IPS-20b (cell line): ENCODE data around the gene SLC2A2.

Experiments used
- H3K27ac ChIP-seq: one replicate; pipeline ENCODE4 v1.5.1; 2013; ENCODE audit warnings: low read length
- H3K27me3 ChIP-seq: 2 replicates; pipeline ENCODE4 v1.6.1; 2013; ENCODE audit warnings: mild to moderate bottlenecking, low read length, inconsistent platforms; ENCODE audit not compliant: insufficient read depth
- H3K36me3 ChIP-seq: 2 replicates; pipeline ENCODE4 v1.6.1; 2013; ENCODE audit warnings: low read depth, mild to moderate bottlenecking, inconsistent platforms, low read length, moderate library complexity; ENCODE audit not compliant: insufficient read depth
- H3K4me1 ChIP-seq: 2 replicates; pipeline ENCODE4 v1.6.1; 2013; ENCODE audit warnings: mild to moderate bottlenecking, control low read depth, inconsistent platforms, low read length, moderate library complexity; ENCODE audit not compliant: insufficient read depth
- H3K4me3 ChIP-seq: 2 replicates; pipeline ENCODE4 v1.5.1; 2013; ENCODE audit warnings: mild to moderate bottlenecking, low read length, inconsistent platforms
- H3K9ac ChIP-seq: 2 replicates; pipeline ENCODE4 v1.6.1; 2013; ENCODE audit warnings: low read depth, mild to moderate bottlenecking, inconsistent platforms, low read length, moderate library complexity
- H3K9me3 ChIP-seq: 2 replicates; pipeline ENCODE4 v1.6.1; 2013; ENCODE audit warnings: mild to moderate bottlenecking, low read depth, low read length, inconsistent platforms; ENCODE audit not compliant: insufficient read depth

Gene SLC2A2

GRCh38 chr3:171001250-171001893 lies 25.1 kb downstream of the SLC2A2 start:
- no peaks in the 10 kb centered on the region for H3K4me1 ChIP-seq
- no peak overlapping the region for H3K9ac ChIP-seq
- H3K4me3 ChIP-seq = no peak overlapping the region
- H3K36me3 ChIP-seq = no peaks in the 10 kb centered on the region
- H3K27me3 ChIP-seq = no peaks in the 10 kb centered on the region
- H3K9me3 ChIP-seq = no peaks in the 10 kb centered on the region
- no peak overlapping the region for H3K27ac ChIP-seq

- Histone ChIP-seq H3K4me1 (no peaks in the 10 kb centered on the region), H3K27ac (no peak overlapping the region), H3K9ac (no peak overlapping the region), H3K9me3 (no peaks in the 10 kb centered on the region), H3K27me3 (no peaks in the 10 kb centered on the region), H3K36me3 (no peaks in the 10 kb centered on the region), H3K4me3 (no peak overlapping the region)
Observed at GRCh38 chr3:171000281-171000680, 26.2 kb downstream of the SLC2A2 start.

GRCh38 chr3:170999737-171000242 lies 26.7 kb downstream of the SLC2A2 start:
- H3K27ac ChIP-seq = no peak overlapping the region
- H3K36me3 ChIP-seq = no peaks in the 10 kb centered on the region
- H3K4me3 ChIP-seq = no peak overlapping the region
- H3K9ac ChIP-seq = no peak overlapping the region
- H3K9me3 ChIP-seq = no peaks in the 10 kb centered on the region
- no peaks in the 10 kb centered on the region for H3K27me3 ChIP-seq
- no peaks in the 10 kb centered on the region for H3K4me1 ChIP-seq

GRCh38 chr3:170997961-170998913 lies 28.3 kb downstream of the SLC2A2 start:
- H3K9ac ChIP-seq = no peak overlapping the region
- H3K27me3 ChIP-seq = no peaks in the 10 kb centered on the region
- no peak overlapping the region for H3K27ac ChIP-seq
- H3K36me3 ChIP-seq = no peaks in the 10 kb centered on the region
- no peaks in the 10 kb centered on the region for H3K9me3 ChIP-seq
- H3K4me3 ChIP-seq = no peak overlapping the region
- H3K4me1 ChIP-seq = no peaks in the 10 kb centered on the region

- Histone ChIP-seq H3K9ac (no peak overlapping the region), H3K4me1 (no peaks in the 10 kb centered on the region), H3K9me3 (no peaks in the 10 kb centered on the region), H3K4me3 (no peak overlapping the region), H3K27me3 (no peaks in the 10 kb centered on the region), H3K27ac (no peak overlapping the region), H3K36me3 (no peaks in the 10 kb centered on the region)
Observed at GRCh38 chr3:170992854-170993253, 33.7 kb downstream of the SLC2A2 start.

GRCh38 chr3:170991664-170992063 lies 34.9 kb downstream of the SLC2A2 start:
- no peaks in the 10 kb centered on the region for H3K36me3 ChIP-seq
- no peaks in the 10 kb centered on the region for H3K9me3 ChIP-seq
- H3K27me3 ChIP-seq = no peaks in the 10 kb centered on the region
- H3K4me3 ChIP-seq = no peak overlapping the region
- H3K9ac ChIP-seq = no peak overlapping the region
- H3K27ac ChIP-seq = no peak overlapping the region
- H3K4me1 ChIP-seq = no peaks in the 10 kb centered on the region

GRCh38 chr3:170989100-170989648 lies 37.3 kb downstream of the SLC2A2 start:
- Histone ChIP-seq H3K9me3 (peaks cover 2% of the 10 kb centered on the region; the same call in 1 of the 2 replicates), H3K27me3 (no peaks in the 10 kb centered on the region), H3K4me1 (no peaks in the 10 kb centered on the region), H3K27ac (no peak overlapping the region), H3K4me3 (no peak overlapping the region), H3K9ac (no peak overlapping the region), H3K36me3 (no peaks in the 10 kb centered on the region)

- no peaks in the 10 kb centered on the region for H3K4me1 ChIP-seq
- H3K4me3 ChIP-seq = no peak overlapping the region
- no peak overlapping the region for H3K27ac ChIP-seq
- no peaks in the 10 kb centered on the region for H3K36me3 ChIP-seq
- H3K9me3 ChIP-seq = peaks cover 4% of the 10 kb centered on the region; the same call in 1 of the 2 replicates
- H3K27me3 ChIP-seq = no peaks in the 10 kb centered on the region
- no peak overlapping the region for H3K9ac ChIP-seq
Observed at GRCh38 chr3:170988378-170988777, 38.1 kb downstream of the SLC2A2 start.

GRCh38 chr3:170985304-170985703 lies 41.2 kb downstream of the SLC2A2 start:
- Histone ChIP-seq H3K27me3 (no peaks in the 10 kb centered on the region), H3K4me3 (no peak overlapping the region), H3K27ac (no peak overlapping the region), H3K9me3 (peaks cover 4% of the 10 kb centered on the region; the same call in 1 of the 2 replicates), H3K9ac (no peak overlapping the region), H3K4me1 (no peaks in the 10 kb centered on the region), H3K36me3 (no peaks in the 10 kb centered on the region)

- no peak overlapping the region for H3K27ac ChIP-seq
- H3K36me3 ChIP-seq = no peaks in the 10 kb centered on the region
- H3K27me3 ChIP-seq = no peaks in the 10 kb centered on the region
- H3K4me3 ChIP-seq = no peak overlapping the region
- H3K4me1 ChIP-seq = peaks cover 4% of the 10 kb centered on the region; the same call in 1 of the 2 replicates
- H3K9me3 ChIP-seq = peaks cover 4% of the 10 kb centered on the region; the same call in 1 of the 2 replicates
- no peak overlapping the region for H3K9ac ChIP-seq
Observed at GRCh38 chr3:170982733-170983132, 43.8 kb downstream of the SLC2A2 start.

- Histone ChIP-seq H3K9ac (no peak overlapping the region), H3K4me3 (no peak overlapping the region), H3K4me1 (peaks cover 4% of the 10 kb centered on the region; the same call in 1 of the 2 replicates), H3K36me3 (no peaks in the 10 kb centered on the region), H3K9me3 (peaks cover 4% of the 10 kb centered on the region; the same call in 1 of the 2 replicates), H3K27me3 (no peaks in the 10 kb centered on the region), H3K27ac (no peak overlapping the region)
Observed at GRCh38 chr3:170980399-170980798, 46.1 kb downstream of the SLC2A2 start.
